GM21447 (cell line): ENCODE measurements around the gene CCDC178.
A peak's percentile ranks its signal among the peaks of the same experiment; 100 is the strongest.
"Not testable (repeated sequence)": the region's sequence is repeated elsewhere in the genome, so short reads cannot be mapped to it uniquely, and the experiment has no call there.

ENCODE experiments used
- ATAC-seq: cut with Tn5 transposase; IDR thresholded peaks from one replicate; pipeline ENCODE4 v1.9.1; 2021; ENCODE audit not compliant: unreplicated experiment

CCDC178 gene

GRCh38 chr18:33355756-33356155, 84.8 kb downstream of the CCDC178 start:
- ATAC-seq, result no peak

GRCh38 chr18:33355263-33355662, 85.3 kb downstream of the CCDC178 start:
- ATAC-seq, result no peak

- ATAC-seq, result no peak
These were observed 90.3 kb downstream of the CCDC178 start for GRCh38 chr18:33350256-33350655.

- ATAC-seq, result not testable (repeated sequence)
These were observed 100.8 kb downstream of the CCDC178 start for GRCh38 chr18:33339733-33340132.

GRCh38 chr18:33334781-33335180, 105.7 kb downstream of the CCDC178 start:
- ATAC-seq, result no peak

DNA sequence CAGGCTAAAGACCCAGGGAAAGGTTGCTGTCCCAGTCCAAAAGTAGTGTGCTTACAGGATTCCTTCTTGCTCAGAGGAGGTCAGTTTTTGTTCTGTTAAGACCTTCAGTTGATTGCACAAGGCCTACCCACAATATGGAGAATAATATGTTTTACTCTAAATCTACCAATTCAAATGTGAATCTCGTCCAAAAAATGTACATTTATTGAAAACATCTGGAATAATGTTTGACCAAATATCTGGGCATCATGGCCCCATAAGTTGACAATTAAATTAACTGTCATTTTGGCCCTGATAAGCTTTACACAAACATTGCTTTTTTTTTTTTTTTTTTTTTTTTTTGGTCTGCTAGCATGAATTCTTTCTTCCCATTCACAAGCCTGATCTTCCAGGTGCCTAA, 109.8 kb downstream of the CCDC178 start:
- ATAC-seq, result no peak

DNA sequence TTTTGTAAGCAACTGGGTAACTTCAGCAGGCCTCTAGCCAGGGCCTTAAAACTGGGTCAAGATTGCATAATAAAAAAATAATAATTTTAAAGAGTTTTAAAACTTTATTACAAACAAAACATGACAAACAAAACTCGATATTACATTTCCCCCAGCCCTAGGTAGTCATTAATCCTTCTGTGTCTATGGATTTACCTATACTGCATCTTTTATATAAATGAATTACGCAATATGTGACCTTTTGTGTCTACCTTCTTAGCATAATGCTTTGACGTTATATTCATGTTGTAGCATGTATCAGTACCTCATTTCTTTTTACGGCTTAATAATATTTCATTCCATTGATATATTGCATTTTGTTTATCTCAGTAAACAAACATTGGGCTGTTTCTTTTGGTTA, 113.5 kb downstream of the CCDC178 start:
- ATAC-seq, result no peak

GRCh38 chr18:33317640-33318039, 122.9 kb downstream of the CCDC178 start:
- ATAC-seq, result no peak

GRCh38 chr18:33316146-33316587, 124.4 kb downstream of the CCDC178 start:
- ATAC-seq, result no peak

DNA sequence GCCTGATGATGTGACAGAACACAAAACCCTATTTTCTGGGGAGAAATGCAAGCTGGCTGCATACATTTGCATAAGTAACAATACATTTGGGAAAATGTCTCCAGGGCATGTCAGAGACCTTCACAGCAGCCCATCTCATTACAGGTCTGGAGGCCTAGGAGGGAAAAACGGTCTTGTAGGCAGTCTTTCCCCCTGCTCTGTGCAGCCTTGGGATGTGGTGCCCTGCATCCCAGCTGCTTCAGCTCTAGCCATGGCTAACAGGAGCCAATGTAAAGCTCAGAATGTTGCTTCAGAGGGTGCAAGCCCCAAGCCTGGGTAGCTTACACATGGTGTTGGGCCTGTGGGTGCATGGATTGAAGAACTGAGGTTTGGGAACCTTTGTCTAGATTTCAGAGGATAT, 133.0 kb downstream of the CCDC178 start:
- ATAC-seq, result no peak

DNA sequence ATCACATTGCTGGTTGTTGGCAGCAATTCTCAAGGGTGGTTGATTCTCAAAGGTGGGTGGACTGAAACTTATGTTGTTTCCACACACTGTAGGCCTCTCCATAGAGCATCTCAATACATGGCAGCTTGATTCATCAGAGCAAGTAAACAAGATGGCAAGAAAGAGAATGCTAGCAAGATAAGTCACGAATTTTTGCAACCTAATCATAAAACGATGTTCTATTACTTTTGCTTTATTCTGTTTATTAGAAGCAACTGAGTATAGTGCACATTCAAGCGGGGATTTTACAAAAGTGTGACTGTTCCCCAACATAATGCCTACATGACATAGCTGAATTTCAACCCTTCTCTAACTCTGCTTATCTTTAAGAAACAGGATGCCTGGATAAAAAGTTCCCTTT, 136.2 kb downstream of the CCDC178 start:
- ATAC-seq, result no peak

- ATAC-seq, result no peak
These were observed 149.0 kb downstream of the CCDC178 start for GRCh38 chr18:33291539-33291938.

DNA sequence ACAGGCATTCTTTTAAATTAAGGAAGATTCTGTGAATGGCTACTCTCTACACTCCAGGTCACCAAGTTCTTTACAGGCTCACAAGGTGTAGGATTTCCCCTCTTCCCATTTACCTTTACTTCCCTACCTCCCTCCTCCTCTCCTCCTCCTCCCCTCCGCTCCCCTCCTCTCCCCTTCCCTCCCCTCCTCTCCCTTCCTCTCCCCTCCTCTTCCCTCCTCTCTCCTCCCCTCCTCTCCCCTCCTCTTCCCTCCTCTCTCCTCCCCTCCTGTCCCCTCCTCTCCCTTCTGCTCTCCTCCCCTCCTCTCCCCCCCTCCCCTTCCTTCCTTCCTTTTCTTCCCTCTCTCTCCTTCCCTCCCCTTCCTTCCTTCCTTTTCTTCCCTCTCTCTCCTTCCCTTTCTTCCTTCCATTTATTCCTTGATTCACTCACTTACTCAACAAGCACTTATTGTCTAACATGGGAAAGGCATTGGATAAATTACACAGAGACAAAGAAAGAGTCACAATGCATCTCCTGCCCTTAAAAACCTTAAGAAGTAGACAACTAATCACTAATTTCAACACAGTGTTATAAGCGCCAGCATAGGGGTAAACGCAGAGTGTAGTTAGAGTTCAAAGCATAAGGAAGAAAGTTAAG, 152.3 kb downstream of the CCDC178 start:
- no peak for ATAC-seq

- ATAC-seq, result no peak
These were observed 157.7 kb downstream of the CCDC178 start for GRCh38 chr18:33282709-33283333.

DNA sequence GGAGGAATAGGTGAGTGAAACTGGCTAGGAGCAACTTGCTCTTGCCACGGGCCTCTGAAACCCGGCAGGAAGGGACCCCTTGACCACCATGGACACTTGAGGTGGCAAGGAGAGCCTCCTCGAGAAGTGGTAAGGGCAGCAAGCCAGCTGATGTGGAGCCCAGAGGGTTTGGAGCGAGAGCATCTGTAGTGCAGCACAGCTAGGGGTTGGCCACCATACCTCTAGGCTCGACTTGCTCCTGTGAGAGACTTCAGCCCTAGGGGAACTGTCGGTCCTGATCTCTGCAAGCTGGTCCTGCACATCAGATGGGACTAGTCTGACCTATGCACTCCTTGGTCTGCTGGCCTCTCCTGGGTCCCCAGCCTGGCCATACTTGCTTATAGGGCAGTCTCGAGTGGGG, 158.4 kb downstream of the CCDC178 start:
- no peak for ATAC-seq

DNA sequence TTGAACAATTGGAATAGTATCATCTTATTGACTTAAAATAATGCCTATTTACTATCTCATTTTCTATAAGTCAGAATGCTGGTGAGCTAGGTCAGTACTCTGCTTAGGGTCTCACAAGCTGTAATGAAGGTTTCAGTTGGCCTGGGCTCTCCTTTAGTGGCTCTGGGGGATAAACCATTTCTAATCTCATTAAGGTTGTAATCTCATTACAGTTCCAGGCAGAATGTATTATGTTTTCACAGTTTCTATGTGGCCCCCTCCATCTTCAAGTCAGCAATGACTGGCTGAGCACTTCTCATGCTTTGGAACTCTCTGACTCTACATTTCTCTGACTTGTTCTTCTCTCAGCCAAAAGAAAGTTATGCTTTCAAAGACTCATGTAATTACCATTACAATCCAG, 163.1 kb downstream of the CCDC178 start:
- ATAC-seq, result no peak

DNA sequence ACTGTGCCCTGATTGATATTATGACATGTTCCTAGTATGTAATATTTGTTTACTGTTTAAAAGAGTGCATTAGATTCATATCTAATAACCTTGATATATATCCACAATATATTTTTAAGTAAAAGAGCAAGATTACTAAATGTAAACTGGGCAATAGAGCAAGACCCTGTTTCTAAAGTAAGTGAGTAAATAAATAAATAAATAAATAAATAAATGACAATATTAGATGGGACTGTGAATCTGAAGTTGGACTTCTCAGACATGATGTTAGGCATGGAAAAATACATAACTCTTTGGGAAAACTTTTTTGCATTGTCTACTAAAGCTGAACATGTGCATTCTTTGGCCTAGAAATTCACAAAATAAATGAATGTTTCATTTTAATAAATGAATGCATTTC, 164.7 kb downstream of the CCDC178 start:
- no peak for ATAC-seq

DNA sequence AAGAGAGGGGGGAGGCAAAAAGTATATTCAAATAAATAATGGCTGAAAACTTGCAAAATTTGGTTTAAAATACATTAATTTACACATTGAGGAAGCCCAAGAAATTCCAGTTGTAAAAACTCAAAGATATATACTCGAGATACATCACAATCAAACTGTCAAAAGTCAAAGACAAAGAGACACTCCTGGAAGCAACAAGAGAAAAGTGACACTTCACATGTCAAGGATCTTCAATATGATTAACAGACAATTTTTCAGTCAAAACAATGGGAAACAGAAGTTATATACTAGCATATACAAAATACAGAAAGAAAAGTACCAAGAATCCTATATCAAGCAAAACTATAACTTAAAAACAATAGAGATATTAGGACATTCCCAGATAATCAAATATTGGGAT, 170.2 kb downstream of the CCDC178 start:
- no peak for ATAC-seq

GRCh38 chr18:33269223-33269622, 171.3 kb downstream of the CCDC178 start:
- ATAC-seq, result no peak

GRCh38 chr18:33264566-33264965, 176.0 kb downstream of the CCDC178 start:
- ATAC-seq, result no peak

DNA sequence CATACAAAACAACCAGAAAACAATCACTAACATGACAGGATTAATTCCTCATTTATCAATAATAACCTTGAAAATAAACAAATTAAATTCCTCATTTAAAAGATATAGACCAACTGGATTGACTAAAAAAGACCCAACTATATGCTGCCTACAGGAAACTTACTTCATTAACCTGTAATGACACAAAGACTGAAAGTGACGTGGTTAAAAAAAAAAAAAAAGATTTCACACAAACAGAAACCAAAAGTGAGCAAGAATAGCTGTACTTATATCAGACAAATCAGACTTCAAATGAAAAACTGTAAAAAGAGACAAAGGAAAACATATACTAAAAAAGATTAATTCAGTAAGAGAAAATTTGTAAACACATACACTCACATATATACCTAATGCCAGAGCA, 201.2 kb downstream of the CCDC178 start:
- ATAC-seq, result peak; percentile 70

DNA sequence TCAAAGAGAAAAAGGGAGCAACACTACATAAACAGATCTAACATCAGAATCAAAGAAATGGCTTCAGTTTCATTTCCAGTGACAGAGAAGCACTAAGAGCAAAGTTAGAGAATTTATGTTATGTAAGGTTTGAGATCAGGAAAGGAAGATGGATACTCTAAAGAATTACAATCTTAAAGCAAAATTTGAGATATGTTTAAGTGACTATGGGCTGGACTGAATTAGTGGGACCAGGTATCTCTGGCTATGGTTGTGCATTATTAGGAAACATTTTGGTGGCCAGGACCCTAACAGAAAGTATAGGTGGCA, 208.2 kb downstream of the CCDC178 start:
- ATAC-seq, result peak; percentile 24
